SK-N-SH treated with all-trans-retinoic acid at 6 μM for 48 hours (cell line): ENCODE results near the gene RBM24.

Source experiments
- ISL1 ChIP-seq: fragments of 250-450 bp; sonication (Bioruptor Pico); IDR thresholded peaks from 2 replicates; pipeline ENCODE4 v2.1.2; 2022; ENCODE audit warnings: mild to moderate bottlenecking, moderate library complexity
- RARB ChIP-seq: fragments of 250-450 bp; sonication (Bioruptor Pico); IDR thresholded peaks from 2 replicates; pipeline ENCODE4 v1.8.0; 2021; ENCODE audit warnings: mild to moderate bottlenecking, moderate library complexity
- ZFP3 ChIP-seq: fragments of 250-450 bp; sonication (Bioruptor Pico); IDR thresholded peaks from 2 replicates; pipeline ENCODE4 v1.5.0; 2020; ENCODE audit warnings: mild to moderate bottlenecking, moderate library complexity

GRCh38 chr6:17277256-17277655, 3.9 kb upstream of the RBM24 start:
- no peak for TF ChIP-seq RARB
- no peak for TF ChIP-seq ZFP3 (CRISPR knock-in tag)
- TF ChIP-seq ISL1 (CRISPR knock-in tag): no peak
